HG02885 (cell line): Measurements from ENCODE around the gene SLC36A2.
"Not testable (repeated sequence)": the region's sequence is repeated elsewhere in the genome, so short reads cannot be mapped to it uniquely, and the experiment has no call there.

Source experiments
- ATAC-seq: cut with Tn5 transposase; IDR thresholded peaks from one replicate; pipeline ENCODE4 v1.9.1; 2021; ENCODE audit warnings: mild to moderate bottlenecking; ENCODE audit not compliant: unreplicated experiment, poor library complexity

SLC36A2 gene

DNA sequence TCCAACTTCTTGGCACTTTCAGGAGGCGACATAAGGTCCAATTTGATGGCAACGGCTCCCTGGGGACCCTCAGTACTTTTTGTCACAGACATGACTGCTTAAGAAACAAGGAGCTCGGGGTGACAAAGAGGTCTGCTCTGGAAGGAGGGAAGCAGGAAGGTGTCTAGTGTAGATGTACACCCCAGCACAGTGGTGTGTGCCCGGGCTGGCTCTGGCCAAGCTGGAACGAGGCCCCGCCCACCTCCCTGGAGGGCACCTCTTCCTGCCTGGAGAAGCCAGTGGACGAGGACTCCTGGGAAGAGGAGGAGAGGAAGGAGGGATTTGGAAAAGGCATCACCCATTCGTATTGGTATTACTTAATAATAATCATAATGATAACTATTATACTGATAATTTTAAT, at the start of gene SLC36A2:
Gene SLC36A2, minus strand, starts transcription at position 191 of the 400 bp plus-strand sequence. Its CDS starts 99 bp downstream, at position 92.
- no peak for ATAC-seq

DNA sequence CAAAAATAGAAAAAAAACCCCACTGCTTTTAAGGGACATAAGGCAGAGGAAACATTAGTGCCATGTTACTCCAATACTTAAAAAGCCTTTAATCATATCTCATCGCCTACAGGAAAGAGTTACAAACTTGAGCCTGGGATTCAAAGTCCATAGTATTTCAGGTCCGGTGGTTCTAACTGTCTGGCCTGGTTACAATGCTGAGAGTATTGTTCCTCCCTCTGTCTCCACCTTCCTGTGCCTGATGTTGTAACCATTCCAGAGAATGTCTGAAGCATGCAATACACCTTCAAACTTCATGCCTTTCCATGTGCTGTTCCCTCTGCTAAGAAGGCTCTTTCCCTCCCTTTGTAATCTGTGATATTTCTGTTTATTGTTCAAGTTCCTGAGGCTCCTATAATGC, 41.6 kb upstream of the SLC36A2 start:
- ATAC-seq: no peak

DNA sequence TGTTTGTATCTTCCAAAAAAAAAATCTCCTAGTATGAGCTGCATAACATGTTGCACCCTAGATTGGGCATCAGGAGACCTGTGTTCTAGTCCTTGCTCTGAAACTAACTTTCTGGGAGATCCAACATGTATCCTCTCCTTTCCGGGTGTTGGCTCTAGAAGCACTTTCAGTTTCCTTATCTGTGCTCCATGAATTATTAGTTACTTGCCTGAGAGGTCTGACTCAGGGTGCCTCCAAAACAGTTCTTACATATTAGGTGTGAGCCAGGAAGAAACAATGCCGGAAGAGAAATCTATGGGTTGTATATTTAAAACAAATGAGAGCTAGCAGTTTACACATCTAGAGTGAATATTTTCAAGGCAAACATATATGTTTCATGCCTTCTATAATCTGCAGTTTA, 36.7 kb upstream of the SLC36A2 start:
- no peak for ATAC-seq

DNA sequence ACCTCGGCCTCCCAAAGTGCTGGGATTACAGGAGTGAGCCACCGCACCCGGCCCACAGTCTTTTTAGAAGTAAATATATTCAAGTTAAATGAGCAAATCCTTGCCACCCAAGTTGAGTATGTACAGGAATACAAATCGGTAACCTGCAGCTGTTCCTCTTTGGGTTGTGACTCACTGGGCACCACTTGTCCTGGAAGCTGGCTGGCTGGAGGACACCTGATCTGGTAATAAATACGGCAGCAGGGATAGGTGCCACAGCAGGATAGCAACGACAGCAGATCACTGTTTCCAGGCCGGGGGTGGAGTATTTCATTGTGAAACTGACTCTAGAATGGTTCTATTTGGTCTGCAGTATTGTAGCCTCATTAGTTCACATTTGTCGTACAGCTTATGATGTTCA, 35.7 kb upstream of the SLC36A2 start:
- no peak for ATAC-seq

DNA sequence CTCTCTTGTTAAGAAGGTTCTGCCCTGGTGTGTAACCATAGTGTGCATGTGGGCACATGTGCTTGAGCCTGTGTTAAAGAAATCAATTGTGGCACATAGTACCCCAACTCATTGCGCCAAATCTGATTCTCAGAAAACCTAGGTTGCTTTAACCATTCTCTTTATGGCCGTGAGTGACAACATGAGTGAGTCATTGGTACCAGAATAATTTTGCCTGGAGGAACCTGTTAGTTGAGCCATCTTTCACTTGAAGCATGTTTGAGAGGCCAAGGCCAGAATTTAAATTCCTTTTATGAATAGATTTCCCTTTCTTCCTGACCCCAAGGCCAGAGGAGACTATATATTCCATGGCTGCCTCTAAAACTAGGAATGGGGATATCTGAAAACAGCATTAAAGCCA, 35.2 kb upstream of the SLC36A2 start:
- ATAC-seq: no peak

DNA sequence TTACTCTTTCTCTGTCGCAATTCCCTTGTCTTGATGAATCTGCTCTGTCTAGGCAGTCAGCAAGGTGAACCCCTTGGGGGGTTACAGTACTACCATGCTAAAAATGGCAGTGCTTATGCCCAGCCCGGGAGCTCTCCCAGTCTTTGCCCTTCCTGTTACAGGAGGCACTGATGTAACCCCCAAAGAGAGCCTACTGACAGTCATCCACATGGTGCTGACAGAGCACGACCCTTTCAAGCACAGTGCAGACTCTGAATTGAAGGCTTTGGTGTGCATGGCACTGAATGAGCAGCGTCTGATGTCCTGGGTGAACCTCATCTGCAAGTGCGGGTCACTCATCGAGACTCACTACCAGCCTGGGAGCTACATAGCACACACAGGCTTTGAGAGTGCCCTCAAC, 34.5 kb upstream of the SLC36A2 start:
- ATAC-seq: no peak

DNA sequence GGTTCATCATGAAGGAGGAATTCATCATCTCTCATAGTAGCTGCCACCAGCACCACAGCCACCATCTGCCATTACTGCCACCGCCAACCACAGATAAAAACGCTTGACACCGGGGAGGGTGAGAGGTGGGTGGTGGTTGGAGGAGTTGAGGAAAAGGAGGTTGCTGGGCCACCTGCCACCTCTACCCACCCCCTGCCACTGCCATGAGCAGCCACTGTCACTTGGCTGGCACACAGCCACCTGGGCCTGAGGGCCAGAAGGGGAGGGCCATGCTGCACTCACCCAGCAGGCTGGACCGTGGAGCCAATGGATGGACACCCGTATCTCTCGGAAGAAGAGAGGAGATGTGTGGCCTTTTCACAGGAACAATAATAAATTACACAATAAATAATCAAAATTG, 31.3 kb upstream of the SLC36A2 start:
- no peak for ATAC-seq

DNA sequence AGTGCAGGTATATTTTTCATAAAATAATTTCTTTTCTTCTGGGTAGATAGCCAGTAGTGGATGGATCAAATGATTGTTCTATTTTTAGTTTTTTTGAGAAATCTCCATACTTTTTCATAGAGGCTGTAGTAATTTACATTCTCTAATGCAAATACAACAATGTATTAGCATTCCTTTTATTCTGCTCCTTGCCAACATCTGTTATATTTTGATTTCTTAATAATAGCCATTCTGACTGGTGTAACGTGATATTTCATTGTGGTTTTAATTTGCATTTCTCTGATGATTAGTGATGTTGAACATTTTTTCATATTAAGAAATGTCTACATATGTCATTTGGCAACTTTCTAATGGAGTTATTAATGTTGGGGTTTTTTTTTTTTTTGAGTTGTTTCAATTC, 27.2 kb upstream of the SLC36A2 start:
- no peak for ATAC-seq

DNA sequence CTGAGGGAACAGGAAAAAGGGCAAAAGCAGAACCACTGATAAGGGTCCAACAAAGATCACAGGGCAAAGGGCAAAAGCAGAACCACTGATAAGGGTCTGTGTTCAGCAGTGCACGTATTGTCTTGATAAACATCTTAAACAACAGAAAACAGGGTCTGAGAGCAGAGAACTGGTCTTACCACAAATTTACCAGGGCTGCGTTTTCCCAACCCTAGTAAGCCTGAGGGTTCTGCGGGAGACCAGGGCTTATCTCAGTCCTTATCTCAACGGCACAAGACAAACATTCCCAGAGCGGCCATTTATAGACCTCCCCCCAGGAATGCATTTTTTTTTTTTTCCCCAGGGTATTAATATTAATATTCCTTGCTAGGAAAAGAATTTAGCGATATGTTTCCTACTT, 19.7 kb upstream of the SLC36A2 start:
- not testable (repeated sequence) for ATAC-seq

DNA sequence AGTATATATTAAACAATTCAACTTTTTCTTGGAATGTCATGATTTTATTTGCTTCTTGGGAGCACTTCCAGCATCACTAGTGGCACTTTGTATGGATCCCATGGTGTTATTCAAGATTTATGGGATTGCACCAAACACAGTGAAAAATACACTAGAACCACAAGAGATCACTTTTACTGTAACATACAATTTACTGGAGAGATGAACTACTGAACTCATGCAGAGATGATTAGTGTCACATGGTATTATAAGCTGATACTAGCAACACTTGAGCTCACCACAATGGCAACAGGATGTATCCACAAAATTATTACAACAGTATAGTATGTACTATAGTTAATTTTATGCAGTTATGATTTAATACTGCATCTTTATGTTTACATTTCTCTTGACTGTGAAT, 16.3 kb upstream of the SLC36A2 start:
- ATAC-seq: no peak

DNA sequence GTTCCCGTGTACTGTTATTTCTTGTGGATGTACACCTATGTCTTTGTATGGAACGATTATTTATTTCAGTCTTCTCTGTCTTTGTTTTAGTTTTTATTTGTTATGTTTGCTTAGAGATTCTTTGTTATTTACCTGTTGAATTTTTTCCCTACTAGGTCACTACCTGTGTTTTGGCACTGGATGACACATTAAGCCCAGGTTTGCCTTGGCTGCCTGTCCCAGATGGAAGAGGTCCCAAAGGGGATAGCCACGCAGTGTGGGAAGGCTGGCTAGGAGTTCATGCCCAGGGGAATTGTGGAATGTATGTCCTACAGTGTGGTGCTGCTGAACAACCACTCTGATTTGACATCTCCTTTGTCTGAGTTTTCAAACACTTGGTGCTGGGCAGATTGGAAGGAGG, 15.6 kb upstream of the SLC36A2 start:
- ATAC-seq: no peak

DNA sequence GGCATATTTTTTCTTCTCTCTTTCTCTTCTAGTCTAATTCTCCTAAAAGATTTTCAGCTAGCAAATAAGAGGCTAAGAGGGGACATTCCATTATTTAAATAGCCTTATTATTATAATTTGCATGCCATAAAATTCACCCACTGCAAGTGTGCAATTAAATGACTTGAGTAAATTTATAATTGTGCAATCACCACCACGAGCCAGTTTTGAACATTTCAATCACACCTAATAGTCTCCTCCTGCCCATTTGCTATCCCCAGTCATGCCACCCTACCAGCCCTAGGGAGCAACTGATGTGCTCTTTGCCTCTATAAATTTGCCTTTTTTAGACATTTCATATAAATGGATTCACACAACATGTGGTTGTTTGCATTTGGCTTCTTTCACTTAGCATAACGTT, 12.0 kb upstream of the SLC36A2 start:
- ATAC-seq: no peak

DNA sequence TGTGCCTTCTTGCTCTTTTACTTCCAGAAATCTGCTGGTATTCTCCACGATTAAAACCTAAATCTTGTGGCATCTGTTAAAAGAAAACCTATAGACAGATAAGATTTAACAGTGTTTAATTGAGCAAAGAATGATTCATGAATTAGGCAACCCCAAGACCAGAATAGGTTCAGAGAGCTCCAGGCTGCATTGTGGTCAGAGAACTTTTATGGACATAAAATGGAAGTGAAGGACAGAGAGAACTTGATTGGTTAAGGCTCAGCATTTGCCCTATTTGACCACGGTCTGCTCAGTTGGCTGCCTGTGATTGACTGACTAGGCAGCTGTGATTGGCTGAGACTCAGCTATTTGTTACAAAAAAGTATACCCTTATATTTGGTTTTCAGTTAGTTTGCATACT, 10.4 kb upstream of the SLC36A2 start:
- no peak for ATAC-seq

DNA sequence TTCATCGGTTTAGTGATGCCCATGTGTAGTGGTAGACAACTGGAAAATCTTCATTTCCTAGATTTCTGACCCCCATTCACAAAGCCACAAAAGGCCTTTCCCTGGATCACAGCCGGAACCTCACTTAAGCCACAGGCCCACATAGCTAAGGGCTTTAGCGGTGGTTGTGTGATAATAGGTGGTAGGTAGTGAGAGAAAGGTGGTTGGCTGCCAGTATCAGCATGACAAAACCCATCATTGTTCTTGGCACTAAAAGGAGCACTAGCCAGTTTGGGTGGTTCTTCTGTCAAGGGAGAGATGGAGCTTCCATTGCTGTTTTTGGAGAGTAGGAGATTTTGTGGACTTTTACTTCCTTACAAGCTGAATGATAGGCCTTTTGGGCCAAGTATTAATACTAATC, 9.7 kb upstream of the SLC36A2 start:
- ATAC-seq: no peak

DNA sequence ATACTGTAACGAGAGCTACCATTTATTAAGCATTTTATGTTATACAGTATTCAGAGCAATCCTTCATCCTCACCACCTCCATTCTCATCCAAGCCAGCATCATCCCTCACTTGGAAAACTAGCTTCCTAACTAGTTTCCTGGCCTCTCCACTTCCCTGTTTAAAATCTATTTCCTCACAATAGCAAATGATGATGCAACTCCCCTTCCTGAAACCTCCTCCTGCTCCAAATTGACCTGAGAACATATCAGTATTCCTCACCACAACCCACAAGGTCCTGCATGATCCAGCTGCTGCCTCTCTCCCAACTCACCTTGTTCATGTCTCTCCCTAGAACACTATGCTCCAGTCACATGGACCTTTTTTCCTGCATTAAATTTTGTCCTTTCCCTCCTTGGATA, 4.3 kb upstream of the SLC36A2 start:
- ATAC-seq: no peak

DNA sequence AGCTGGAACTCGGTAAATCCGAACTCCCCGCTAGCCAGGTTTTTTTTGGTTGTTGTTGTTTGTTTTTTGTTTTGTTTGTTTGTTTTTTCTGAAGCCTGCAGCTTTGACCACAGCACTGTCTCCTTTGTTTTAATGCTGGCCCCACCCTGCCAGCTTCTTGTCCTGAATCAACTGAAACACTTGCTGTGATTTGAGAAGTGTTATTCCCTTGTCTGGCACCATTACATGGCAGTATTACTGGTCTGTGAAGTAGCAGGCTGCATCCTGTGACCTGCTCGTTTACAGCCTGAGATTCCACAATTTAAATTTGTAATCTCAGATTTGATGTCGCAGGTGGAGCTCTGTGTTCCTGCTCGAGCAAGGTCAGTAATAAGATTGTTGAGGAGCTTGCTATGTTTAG, 1.4 kb upstream of the SLC36A2 start:
- no peak for ATAC-seq

DNA sequence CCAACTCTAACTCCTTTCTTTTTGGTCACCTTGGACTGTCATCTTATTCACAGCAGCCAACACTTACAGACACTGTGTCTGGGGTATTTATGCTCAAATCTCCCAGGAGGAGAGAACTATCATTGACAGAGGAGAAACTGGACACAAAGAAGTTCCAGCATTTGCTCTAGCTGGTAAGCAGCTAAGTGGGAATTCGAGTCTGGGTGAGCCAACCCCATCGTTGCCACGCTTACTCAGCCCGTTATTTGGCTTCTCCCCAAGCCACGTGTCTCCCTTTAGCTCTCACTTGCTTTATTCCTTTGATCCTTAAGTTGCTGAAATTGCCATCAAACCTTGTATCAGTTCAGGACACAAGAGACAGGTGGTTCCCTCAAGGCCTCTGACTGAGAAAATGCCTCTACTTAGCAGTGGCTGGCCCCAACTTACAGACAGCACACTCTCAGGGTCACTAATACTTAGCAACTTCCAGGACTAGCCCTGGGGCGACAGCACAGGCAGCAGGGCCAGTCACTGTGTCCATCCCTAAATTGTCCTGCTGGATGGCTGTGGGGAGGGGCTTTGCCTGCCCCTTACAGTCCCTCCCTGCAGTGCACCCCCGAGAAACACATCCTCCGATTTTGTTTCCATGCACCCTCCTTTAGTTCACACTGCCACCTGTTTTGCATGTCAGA, 1.4 kb downstream of the SLC36A2 start:
- no peak for ATAC-seq

DNA sequence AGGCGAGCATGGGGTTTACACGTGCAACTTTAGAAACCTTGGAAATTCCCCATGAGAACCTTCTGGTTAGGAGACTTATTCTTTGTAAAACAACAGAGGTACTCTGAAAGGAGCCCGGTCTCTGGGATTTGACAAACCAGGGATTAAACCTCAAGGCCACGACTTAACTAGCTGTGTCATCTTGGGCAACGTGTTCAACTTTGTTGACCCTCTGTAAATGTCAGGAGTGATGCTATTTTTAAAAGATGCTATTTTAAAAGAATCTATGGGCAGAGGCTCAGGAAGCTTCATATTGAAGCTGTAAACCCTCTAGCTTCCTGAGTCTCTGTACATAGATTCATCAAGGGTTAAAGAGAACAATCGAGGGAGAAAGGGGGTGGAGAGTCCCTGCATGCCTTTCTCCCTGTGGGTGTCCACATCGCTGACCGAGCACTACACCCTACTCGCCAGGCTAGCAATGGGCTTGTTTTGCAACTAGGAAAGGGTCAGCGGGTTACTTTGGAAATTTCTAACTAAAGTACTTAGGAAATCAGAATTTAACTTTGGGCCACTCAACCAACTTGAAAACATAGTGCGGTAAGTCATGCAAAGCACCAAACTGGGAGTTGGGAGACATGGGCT, 2.1 kb downstream of the SLC36A2 start:
- no peak for ATAC-seq

DNA sequence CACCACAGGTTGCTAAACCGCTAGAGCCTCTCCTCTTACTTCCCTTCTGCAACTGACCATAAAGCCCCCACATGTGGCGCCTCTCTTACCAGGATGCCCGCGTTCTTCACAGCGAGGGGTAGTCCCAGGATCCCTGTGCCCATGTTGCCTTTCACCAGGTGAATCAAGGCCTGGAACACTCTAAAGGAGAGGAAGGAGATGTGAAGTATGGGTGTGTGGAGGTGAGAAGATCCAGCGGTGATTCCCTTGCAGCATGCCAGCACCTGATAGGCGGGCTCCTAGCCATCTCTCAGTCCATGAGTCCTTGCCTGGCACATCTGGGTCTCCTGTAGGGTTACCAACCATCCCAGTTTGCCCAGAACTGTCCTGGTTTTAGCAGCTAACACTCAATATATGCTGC, 3.3 kb downstream of the SLC36A2 start:
- no peak for ATAC-seq

DNA sequence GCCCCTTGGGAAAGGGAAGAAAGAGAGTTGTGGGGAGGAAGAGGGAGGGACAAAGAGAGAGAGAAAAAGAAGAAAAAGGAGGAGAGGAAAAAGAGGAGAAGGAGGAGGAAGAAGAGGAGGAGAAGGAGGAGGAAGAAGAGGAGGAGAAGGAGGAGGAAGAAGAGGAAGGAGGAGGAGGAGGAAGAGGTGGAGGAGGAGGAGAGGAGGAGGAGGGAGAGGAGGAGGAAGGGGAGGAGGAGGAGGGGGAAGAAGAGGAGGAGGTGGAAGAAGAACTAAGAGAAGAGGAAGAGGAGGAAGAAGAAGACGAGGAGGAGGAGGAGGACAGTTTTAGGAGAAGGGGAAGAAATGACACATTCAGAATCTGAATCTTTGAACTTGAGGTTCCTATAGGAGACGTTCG, 7.4 kb downstream of the SLC36A2 start:
- ATAC-seq: no peak

DNA sequence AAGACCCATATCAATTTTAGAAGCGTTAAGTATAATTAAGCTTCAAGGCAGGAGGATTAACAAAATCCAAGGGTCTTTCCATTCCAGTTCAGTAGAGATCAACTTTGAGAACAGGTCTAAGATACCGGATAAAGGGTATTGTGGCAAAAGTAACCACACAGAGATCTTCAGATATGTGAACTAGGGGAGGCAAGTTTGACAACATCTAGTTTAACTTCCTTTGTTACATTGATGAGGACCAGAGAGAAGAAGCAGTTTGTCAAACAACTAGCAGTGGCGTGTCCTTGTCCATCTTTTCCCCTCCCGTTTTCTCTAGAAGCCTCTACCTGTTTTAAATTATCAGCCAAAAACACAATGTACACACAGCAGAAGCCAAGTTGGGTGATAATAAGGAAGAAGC, 8.6 kb downstream of the SLC36A2 start:
- ATAC-seq: no peak

DNA sequence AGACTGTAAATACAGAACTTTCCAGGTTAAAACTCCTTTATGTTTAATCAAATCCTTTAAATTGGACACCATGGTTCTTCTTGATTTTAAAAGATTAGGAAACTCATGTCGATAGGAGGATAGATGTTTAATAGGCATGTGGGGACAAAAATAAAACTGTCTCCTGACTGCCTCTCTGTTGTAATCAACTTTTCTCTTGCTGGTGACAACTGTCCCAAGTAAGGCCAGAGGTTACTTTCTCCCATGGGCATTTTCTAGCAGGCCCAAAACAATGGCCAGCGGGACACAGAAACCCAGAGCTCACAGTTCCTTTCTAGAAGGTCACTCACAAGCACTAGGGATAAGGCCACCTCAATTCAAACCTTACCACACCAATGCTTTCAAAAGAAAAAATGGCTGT, 14.5 kb downstream of the SLC36A2 start:
- no peak for ATAC-seq
